Panc1 (cell line): ENCODE results near the gene ZRANB1. TPM values are rescaled to one million over a fixed set of nuclear protein-coding genes. Genes with fewer than 3 reads are reported as not detected.
A peak's percentile ranks its signal among the peaks of the same experiment; 100 is the strongest.

Experiments
- ATAC-seq: fragments of 200-7000 bp; cut with Tn5 transposase; 2 replicates; pipeline ENCODE4 v1.9.1; 2020; ENCODE audit warnings: mild to moderate bottlenecking, moderate library complexity
- Bru-seq: library from RNA; stranded (reverse); fragments of 400-500 nt; gene quantifications from one replicate; lab custom pipeline; 2021; lab: Mats Ljungman, UMichigan
- BruChase-seq, 2 experiments: library from RNA; stranded (reverse); fragments of 400-500 nt; gene quantifications; one replicate each; lab custom pipeline; 2021; lab: Mats Ljungman, UMichigan
- BruUV-seq: library from RNA; stranded (reverse); fragments of 400-500 nt; replicated peaks from 2 replicates; lab custom pipeline; 2021; lab: Mats Ljungman, UMichigan
- CTCF ChIA-PET: fragments of 300-600 bp; sonication (Branson Sonifier 250); formaldehyde crosslinking; loops from one replicate; lab custom pipeline; 2022; ENCODE audit warnings: antibody characterized with exemption; lab: Charles Lee
- POLR2A ChIA-PET: fragments of 300-600 bp; sonication (Branson Sonifier 250); formaldehyde crosslinking; loops from one replicate; lab custom pipeline; 2022; ENCODE audit warnings: antibody characterized with exemption; lab: Charles Lee
- DNase-seq: peaks from one replicate; pipeline ENCODE4 v3.0.0-alpha.2; 2010; ENCODE audit warnings: low read depth, low spot score
- H3K27ac ChIP-seq: 2 replicates; pipeline ENCODE4 v1.5.1; 2011; ENCODE audit warnings: mild to moderate bottlenecking, low read length, inconsistent platforms
- H3K27me3 ChIP-seq: fragments of 200-500 bp; sonication (Bioruptor generic); 2 replicates; pipeline ENCODE4 v1.6.0; 2014; ENCODE audit warnings: low read length, inconsistent platforms; ENCODE audit not compliant: control insufficient read depth, insufficient read depth
- H3K36me3 ChIP-seq: fragments of 200-500 bp; sonication (Bioruptor generic); 2 replicates; pipeline ENCODE4 v1.5.1; 2014; ENCODE audit warnings: inconsistent platforms, mild to moderate bottlenecking, low read length, moderate library complexity; ENCODE audit not compliant: control insufficient read depth, insufficient read depth
- H3K4me1 ChIP-seq: 2 replicates; pipeline ENCODE4 v1.5.1; 2011; ENCODE audit warnings: inconsistent platforms, mild to moderate bottlenecking, low read length, moderate library complexity; ENCODE audit not compliant: control insufficient read depth, insufficient read depth
- H3K4me3 ChIP-seq, 2 experiments: 2 replicates each; pipeline ENCODE4 v1.5.1; 2011 to 2012; ENCODE audit warnings: low read depth in 2 of 2, low read length in 2 of 2, mild to moderate bottlenecking in 2 of 2, inconsistent platforms in 1 of 2, moderate library complexity in 1 of 2
- H3K9me3 ChIP-seq: fragments of 200-500 bp; sonication (Bioruptor generic); 2 replicates; pipeline ENCODE4 v1.5.1; 2014; ENCODE audit warnings: low read depth, mild to moderate bottlenecking, inconsistent platforms, low read length, moderate library complexity; ENCODE audit not compliant: control insufficient read depth, insufficient read depth
- POLR2AphosphoS5 ChIP-seq: IDR thresholded peaks from 2 replicates; pipeline ENCODE4 v1.6.1; 2012; ENCODE audit warnings: mild to moderate bottlenecking, low read depth, low read length, moderate library complexity
- SIN3A ChIP-seq: IDR thresholded peaks from 2 replicates; pipeline ENCODE4 v1.6.1; 2012; ENCODE audit warnings: low read depth, mild to moderate bottlenecking, low read length, moderate library complexity, borderline replicate concordance; ENCODE audit not compliant: insufficient read depth
- TCF7L2 ChIP-seq: IDR thresholded peaks from 2 replicates; pipeline ENCODE4 v1.6.1; 2011; ENCODE audit warnings: mild to moderate bottlenecking, low read depth, low read length, inconsistent platforms
- in situ Hi-C: cut with HindIII; loops from 2 replicates; pipeline ENCODE4 v1.10.0; 2016; ENCODE audit warnings: low sequenced_read_pairs, low pct_unique_long_range_greater_than_20kb
- intact Hi-C: fragments of 100-400 bp; cut with micrococcal nuclease; formaldehyde crosslinking; loops from one replicate; pipeline ENCODE4 v1.10.0; 2022; ENCODE audit not compliant: unreplicated experiment
- long read RNA-seq: library from polyadenylated mRNA; unstranded; transcript quantifications from one replicate; pipeline ENCODE4 v2.0.0, GENCODE V29; 2021; ENCODE audit not compliant: unreplicated experiment
- polyA plus RNA-seq: library from polyadenylated mRNA; unstranded; fragments of >200 nt; gene quantifications from one replicate; pipeline ENCODE4 v1.2.1, GENCODE V29; 2012; ENCODE audit warnings: missing spikeins; ENCODE audit not compliant: insufficient read length
- total RNA-seq: library from RNA; stranded (reverse); gene quantifications from one replicate; pipeline ENCODE4 v1.2.1, GENCODE V29; 2021; ENCODE audit not compliant: unreplicated experiment
- TF ChIP-seq, protein P1 (sequence below), 2 experiments: IDR thresholded peaks; 2 replicates each; pipeline ENCODE4 v1.6.1; 2011 to 2012; ENCODE audit warnings: low read depth in 2 of 2, control low read depth in 1 of 2, low read length in 1 of 2, mild to moderate bottlenecking in 1 of 2, moderate library complexity in 1 of 2; ENCODE audit not compliant: insufficient read depth in 1 of 2
- TF ChIP-seq, protein P2 (sequence below): fragments of 450-650 bp; IDR thresholded peaks from 2 replicates; pipeline ENCODE4 v1.5.1; 2017; ENCODE audit warnings: mild to moderate bottlenecking

Gene ZRANB1
- total RNA-seq (23.2 TPM), Bru-seq, nascent RNA (percentile 91 among the genes with signal in this experiment), BruChase-seq, experiment 1, labeled RNA remaining after a 2-hour chase (percentile 90 among the genes with signal in this experiment), BruChase-seq, experiment 2, labeled RNA remaining after a 6-hour chase (percentile 88 among the genes with signal in this experiment)
- 9.1 TPM for polyA plus RNA-seq
- long read RNA-seq, full-length matches to known transcripts = 1 of 108 reads
- long read RNA-seq, partial matches to known transcripts = 10 of 108 reads
- long read RNA-seq, other reads (novel, unspliced or antisense) = 97 of 108 reads

DNA sequence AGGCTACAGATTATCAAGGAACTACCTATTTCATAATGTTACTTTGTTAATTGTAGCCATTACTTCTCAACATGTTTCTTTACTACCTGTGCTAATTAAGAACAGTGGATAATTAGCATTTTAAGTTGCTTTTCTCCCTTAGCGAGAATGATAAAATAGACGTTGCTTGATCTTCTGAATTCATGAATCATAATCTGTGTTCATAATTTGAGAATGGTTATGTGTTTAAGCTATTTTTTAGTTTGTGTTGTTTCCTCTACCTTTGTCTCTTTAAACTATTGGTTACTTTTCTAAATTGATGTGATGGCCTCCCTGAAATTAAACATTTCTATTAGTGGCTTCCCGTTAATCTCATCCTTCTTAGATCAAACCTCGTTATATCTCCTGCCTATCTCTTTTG, at the start of gene ZRANB1:
Gene ZRANB1, plus strand, starts transcription at position 301 of the 400 bp plus-strand sequence. CDS start 371 bp downstream, outside the sequence.
- ChIA-PET POLR2A (no interaction called here), CTCF (interaction anchor here (1.0 kb wide), 1 partner anchor 51 kb away, joined by 4 read pairs; no protein-coding TSS in a partner anchor)
- BruUV-seq = no TSS peak
- H3K4me1 ChIP-seq = peaks cover 12% of the 10 kb centered on the region
- H3K4me3 ChIP-seq = no peak within 1 kb of the TSS
- no peak within 1 kb of the TSS for H3K27ac ChIP-seq
- H3K27me3 ChIP-seq = no peaks in the 10 kb centered on the region
- no peak for ATAC-seq
- TF ChIP-seq POLR2AphosphoS5 = no peak
- TF ChIP-seq, protein P1, sequence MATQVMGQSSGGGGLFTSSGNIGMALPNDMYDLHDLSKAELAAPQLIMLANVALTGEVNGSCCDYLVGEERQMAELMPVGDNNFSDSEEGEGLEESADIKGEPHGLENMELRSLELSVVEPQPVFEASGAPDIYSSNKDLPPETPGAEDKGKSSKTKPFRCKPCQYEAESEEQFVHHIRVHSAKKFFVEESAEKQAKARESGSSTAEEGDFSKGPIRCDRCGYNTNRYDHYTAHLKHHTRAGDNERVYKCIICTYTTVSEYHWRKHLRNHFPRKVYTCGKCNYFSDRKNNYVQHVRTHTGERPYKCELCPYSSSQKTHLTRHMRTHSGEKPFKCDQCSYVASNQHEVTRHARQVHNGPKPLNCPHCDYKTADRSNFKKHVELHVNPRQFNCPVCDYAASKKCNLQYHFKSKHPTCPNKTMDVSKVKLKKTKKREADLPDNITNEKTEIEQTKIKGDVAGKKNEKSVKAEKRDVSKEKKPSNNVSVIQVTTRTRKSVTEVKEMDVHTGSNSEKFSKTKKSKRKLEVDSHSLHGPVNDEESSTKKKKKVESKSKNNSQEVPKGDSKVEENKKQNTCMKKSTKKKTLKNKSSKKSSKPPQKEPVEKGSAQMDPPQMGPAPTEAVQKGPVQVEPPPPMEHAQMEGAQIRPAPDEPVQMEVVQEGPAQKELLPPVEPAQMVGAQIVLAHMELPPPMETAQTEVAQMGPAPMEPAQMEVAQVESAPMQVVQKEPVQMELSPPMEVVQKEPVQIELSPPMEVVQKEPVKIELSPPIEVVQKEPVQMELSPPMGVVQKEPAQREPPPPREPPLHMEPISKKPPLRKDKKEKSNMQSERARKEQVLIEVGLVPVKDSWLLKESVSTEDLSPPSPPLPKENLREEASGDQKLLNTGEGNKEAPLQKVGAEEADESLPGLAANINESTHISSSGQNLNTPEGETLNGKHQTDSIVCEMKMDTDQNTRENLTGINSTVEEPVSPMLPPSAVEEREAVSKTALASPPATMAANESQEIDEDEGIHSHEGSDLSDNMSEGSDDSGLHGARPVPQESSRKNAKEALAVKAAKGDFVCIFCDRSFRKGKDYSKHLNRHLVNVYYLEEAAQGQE (IDR thresholded peaks at IDR 0.05; ENCODE audit: insufficient read depth in 1 of 2, low read depth in 2 of 2, low read length in 1 of 2) = no peak
- no peak for TF ChIP-seq TCF7L2
- TF ChIP-seq SIN3A = no peak
- TF ChIP-seq, protein P2, sequence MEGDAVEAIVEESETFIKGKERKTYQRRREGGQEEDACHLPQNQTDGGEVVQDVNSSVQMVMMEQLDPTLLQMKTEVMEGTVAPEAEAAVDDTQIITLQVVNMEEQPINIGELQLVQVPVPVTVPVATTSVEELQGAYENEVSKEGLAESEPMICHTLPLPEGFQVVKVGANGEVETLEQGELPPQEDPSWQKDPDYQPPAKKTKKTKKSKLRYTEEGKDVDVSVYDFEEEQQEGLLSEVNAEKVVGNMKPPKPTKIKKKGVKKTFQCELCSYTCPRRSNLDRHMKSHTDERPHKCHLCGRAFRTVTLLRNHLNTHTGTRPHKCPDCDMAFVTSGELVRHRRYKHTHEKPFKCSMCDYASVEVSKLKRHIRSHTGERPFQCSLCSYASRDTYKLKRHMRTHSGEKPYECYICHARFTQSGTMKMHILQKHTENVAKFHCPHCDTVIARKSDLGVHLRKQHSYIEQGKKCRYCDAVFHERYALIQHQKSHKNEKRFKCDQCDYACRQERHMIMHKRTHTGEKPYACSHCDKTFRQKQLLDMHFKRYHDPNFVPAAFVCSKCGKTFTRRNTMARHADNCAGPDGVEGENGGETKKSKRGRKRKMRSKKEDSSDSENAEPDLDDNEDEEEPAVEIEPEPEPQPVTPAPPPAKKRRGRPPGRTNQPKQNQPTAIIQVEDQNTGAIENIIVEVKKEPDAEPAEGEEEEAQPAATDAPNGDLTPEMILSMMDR = no peak
- H3K36me3 ChIP-seq = no peaks in the 10 kb centered on the region
- in situ Hi-C loops = no loop called here
- intact Hi-C loops = no loop called here
- no peak for DNase-seq
- H3K9me3 ChIP-seq = no peaks in the 10 kb centered on the region

DNA sequence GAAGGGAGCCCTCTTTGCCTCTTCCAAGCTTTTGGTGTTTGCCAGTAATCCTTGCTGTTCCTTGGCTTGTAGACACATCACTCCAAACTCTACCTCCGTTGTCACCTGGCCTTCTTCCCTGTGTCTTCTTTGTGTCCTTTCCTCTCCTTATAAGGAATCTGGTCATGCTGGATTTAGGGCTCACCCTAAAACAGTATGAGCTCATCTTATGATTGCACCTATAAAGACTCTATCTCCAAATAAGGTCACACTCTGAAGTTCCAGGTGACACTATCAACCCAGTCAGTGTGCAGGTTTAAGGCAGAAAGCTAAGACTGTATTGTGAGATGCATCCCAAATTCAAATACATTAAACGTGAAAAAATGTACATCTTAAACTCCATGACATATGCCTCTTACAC, 49.0 kb upstream of the ZRANB1 start:
- no TSS peak for BruUV-seq
- H3K27ac ChIP-seq = no peak overlapping the region
- no peak overlapping the region for H3K4me3 ChIP-seq
- H3K4me1 ChIP-seq = no peaks in the 10 kb centered on the region; the same call in 1 of the 2 replicates
- H3K36me3 ChIP-seq = no peaks in the 10 kb centered on the region
- ChIA-PET POLR2A (no interaction called here), CTCF (no interaction called here)
- DNase-seq = no peak
- peaks cover 7% of the 10 kb centered on the region for H3K27me3 ChIP-seq
- TF ChIP-seq SIN3A (no peak), POLR2AphosphoS5 (no peak), TCF7L2 (no peak)
- TF ChIP-seq, protein P1 (IDR thresholded peaks at IDR 0.05; ENCODE audit: insufficient read depth in 1 of 2, low read depth in 2 of 2, low read length in 1 of 2) = no peak
- TF ChIP-seq, protein P2 = no peak
- H3K9me3 ChIP-seq = no peaks in the 10 kb centered on the region
- in situ Hi-C loops (no loop called here), intact Hi-C loops (no loop called here)
- no peak for ATAC-seq
